GM21367 (cell line): ENCODE measurements around the gene PHLDA3.

ENCODE experiments used
- ATAC-seq: cut with Tn5 transposase; IDR thresholded peaks from one replicate; pipeline ENCODE4 v1.9.1; 2021; ENCODE audit not compliant: unreplicated experiment

PHLDA3 gene

GRCh38 chr1:201436393-201436792, 32.6 kb downstream of the PHLDA3 start:
- no peak for ATAC-seq

GRCh38 chr1:201434266-201434665, 34.7 kb downstream of the PHLDA3 start:
- ATAC-seq = no peak

- ATAC-seq = no peak
Measured at GRCh38 chr1:201433609-201434008, 35.4 kb downstream of the PHLDA3 start.

- no peak for ATAC-seq
Measured at GRCh38 chr1:201430776-201431175, 38.2 kb downstream of the PHLDA3 start.

- ATAC-seq = no peak
Measured at GRCh38 chr1:201429736-201430501, 39.1 kb downstream of the PHLDA3 start.

- ATAC-seq = no peak
Measured at GRCh38 chr1:201427963-201428362, 41.0 kb downstream of the PHLDA3 start.

GRCh38 chr1:201426479-201427310, 42.3 kb downstream of the PHLDA3 start:
- ATAC-seq = no peak

GRCh38 chr1:201424146-201424545, 44.8 kb downstream of the PHLDA3 start:
- ATAC-seq = no peak

- ATAC-seq = no peak
Measured at GRCh38 chr1:201423655-201424054, 45.3 kb downstream of the PHLDA3 start.

GRCh38 chr1:201422436-201423030, 46.5 kb downstream of the PHLDA3 start:
- no peak for ATAC-seq

GRCh38 chr1:201422026-201422425, 47.0 kb downstream of the PHLDA3 start:
- no peak for ATAC-seq

GRCh38 chr1:201421041-201421440, 47.9 kb downstream of the PHLDA3 start:
- no peak for ATAC-seq

GRCh38 chr1:201420608-201421002, 48.4 kb downstream of the PHLDA3 start:
- no peak for ATAC-seq

- ATAC-seq = no peak
Measured at GRCh38 chr1:201419746-201420607, 49.0 kb downstream of the PHLDA3 start.

GRCh38 chr1:201419256-201419655, 49.7 kb downstream of the PHLDA3 start:
- ATAC-seq = no peak

GRCh38 chr1:201418461-201418860, 50.5 kb downstream of the PHLDA3 start:
- no peak for ATAC-seq
